PC-3 (cell line): ENCODE results near the gene APMAP. TPM values are rescaled to one million over a fixed set of nuclear protein-coding genes. Genes with fewer than 3 reads are reported as not detected.

ENCODE experiments used
- ATAC-seq: fragments of 200-7000 bp; cut with Tn5 transposase; 2 replicates; pipeline ENCODE4 v1.9.1; 2020; ENCODE audit warnings: mild to moderate bottlenecking, moderate library complexity
- BruUV-seq: library from RNA; stranded (reverse); fragments of 400-500 nt; replicated peaks from 2 replicates; lab custom pipeline; 2021; lab: Mats Ljungman, UMichigan
- CTCF ChIA-PET: fragments of 300-600 bp; sonication (Branson Sonifier 250); formaldehyde crosslinking; loops from one replicate; lab custom pipeline; 2022; ENCODE audit warnings: antibody characterized with exemption; lab: Charles Lee
- POLR2A ChIA-PET: fragments of 300-600 bp; sonication (Branson Sonifier 250); formaldehyde crosslinking; loops from one replicate; lab custom pipeline; 2022; ENCODE audit warnings: antibody characterized with exemption; ENCODE audit not compliant: unreplicated experiment; lab: Charles Lee
- DNase-seq: peaks from one replicate; pipeline ENCODE4 v3.0.0-alpha.2; 2015
- H2AFZ ChIP-seq: fragments of 300-600 bp; sonication (generic); 2 replicates; pipeline ENCODE4 v1.6.0; 2016; ENCODE audit warnings: antibody characterized with exemption, low read length
- H3F3A ChIP-seq: fragments of 300-600 bp; sonication (generic); one replicate; pipeline ENCODE4 v1.6.0; 2017; ENCODE audit warnings: antibody characterized with exemption, low read length, control low read depth, mild to moderate bottlenecking; ENCODE audit not compliant: unreplicated experiment
- H3K27ac ChIP-seq: fragments of 300-600 bp; sonication (generic); 2 replicates; pipeline ENCODE4 v1.5.1; 2016; ENCODE audit warnings: mild to moderate bottlenecking, low read length
- H3K27me3 ChIP-seq: fragments of 300-600 bp; sonication (generic); 2 replicates; pipeline ENCODE4 v1.6.1; 2016; ENCODE audit warnings: low read length, mixed read lengths
- H3K36me3 ChIP-seq: fragments of 300-600 bp; sonication (generic); 2 replicates; pipeline ENCODE4 v1.6.1; 2016; ENCODE audit warnings: low read depth, mixed run types, low read length, mixed read lengths
- H3K4me1 ChIP-seq: fragments of 300-600 bp; sonication (generic); 2 replicates; pipeline ENCODE4 v1.5.1; 2016; ENCODE audit warnings: low read length; ENCODE audit not compliant: insufficient read depth
- H3K4me2 ChIP-seq: fragments of 300-600 bp; sonication (generic); 2 replicates; pipeline ENCODE4 v1.6.0; 2016; ENCODE audit warnings: low read length
- H3K4me3 ChIP-seq: fragments of 300-600 bp; sonication (generic); 2 replicates; pipeline ENCODE4 v1.5.1; 2016; ENCODE audit warnings: mild to moderate bottlenecking, low read length, mixed read lengths
- H3K79me2 ChIP-seq: fragments of 300-600 bp; sonication (generic); 2 replicates; pipeline ENCODE4 v1.6.1; 2017; ENCODE audit warnings: low read length, mixed read lengths
- H3K9ac ChIP-seq: fragments of 300-600 bp; sonication (generic); 2 replicates; pipeline ENCODE4 v1.6.0; 2016; ENCODE audit warnings: mild to moderate bottlenecking, low read length
- H3K9me2 ChIP-seq: fragments of 300-600 bp; sonication (generic); replicated peaks from 2 replicates; pipeline ENCODE4 v1.6.1; 2016; ENCODE audit warnings: mixed run types, low read length, mixed read lengths
- H3K9me3 ChIP-seq: fragments of 300-600 bp; sonication (generic); 2 replicates; pipeline ENCODE4 v1.6.1; 2016; ENCODE audit warnings: low read length, mixed read lengths
- H4K20me1 ChIP-seq: fragments of 300-600 bp; sonication (generic); 2 replicates; pipeline ENCODE4 v1.6.1; 2016; ENCODE audit warnings: low read length, mixed read lengths
- EZH2 ChIP-seq: fragments of 300-600 bp; sonication (generic); IDR thresholded peaks from one replicate; pipeline ENCODE4 v1.6.1; 2017; ENCODE audit warnings: antibody characterized with exemption, mild to moderate bottlenecking, low read length; ENCODE audit not compliant: unreplicated experiment
- EZH2phosphoT487 ChIP-seq: fragments of 300-600 bp; sonication (generic); IDR thresholded peaks from 2 replicates; pipeline ENCODE4 v1.6.1; 2018; ENCODE audit warnings: mild to moderate bottlenecking, antibody characterized with exemption, low read length, borderline replicate concordance
- intact Hi-C: fragments of 100-400 bp; cut with micrococcal nuclease; formaldehyde crosslinking; loops from 2 replicates; pipeline ENCODE4 v1.9.0; 2023
- total RNA-seq: library from RNA; depleted of rRNA; stranded (reverse); fragments of >200 nt; gene quantifications from 2 replicates; pipeline ENCODE4 v1.2.3, GENCODE V29; 2014
- TF ChIP-seq, protein P1 (sequence below): fragments of 300-600 bp; sonication (generic); conservative IDR thresholded peaks from 2 replicates; pipeline ENCODE4 v1.5.1; 2017; ENCODE audit warnings: antibody characterized with exemption, low read depth, mild to moderate bottlenecking, low read length

Gene APMAP
- total RNA-seq, 1 experiment from 2014 or later: 134 TPM

DNA sequence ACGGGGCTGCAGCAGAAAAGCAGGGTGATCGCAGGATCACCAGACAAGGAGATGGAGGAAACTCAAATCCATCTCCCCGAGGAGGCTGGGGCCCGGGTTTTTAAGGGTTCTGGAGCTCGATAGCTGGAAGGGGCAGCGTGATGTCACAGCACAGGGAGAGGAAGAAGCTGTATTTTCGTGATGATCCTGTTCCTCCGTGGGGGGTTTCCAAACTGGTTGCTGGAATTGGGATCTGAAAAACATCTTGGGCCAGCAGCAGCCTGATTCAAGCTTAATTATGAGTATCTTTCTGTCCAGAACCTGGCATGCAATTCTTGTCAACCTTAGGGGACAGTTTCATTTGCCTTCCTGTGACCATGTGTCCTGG is 39.4 kb downstream of the APMAP start:
- ATAC-seq (no peak), DNase-seq (no peak)
- no TSS peak for BruUV-seq
- H3K9ac ChIP-seq: no peak overlapping the region
- H3K27ac ChIP-seq: no peak overlapping the region
- H4K20me1 ChIP-seq: no peaks in the 10 kb centered on the region
- H3F3A ChIP-seq: no peaks in the 10 kb centered on the region
- H3K9me3 ChIP-seq: no peaks in the 10 kb centered on the region
- no peaks in the 10 kb centered on the region for H3K79me2 ChIP-seq
- H3K4me2 ChIP-seq: no peak overlapping the region
- no peaks in the 10 kb centered on the region for H3K4me1 ChIP-seq
- no peaks in the 10 kb centered on the region for H3K36me3 ChIP-seq
- H3K27me3 ChIP-seq: no peaks in the 10 kb centered on the region
- H3K4me3 ChIP-seq: no peak overlapping the region
- TF ChIP-seq EZH2phosphoT487 (no peak), EZH2 (no peak)
- TF ChIP-seq, protein P1, sequence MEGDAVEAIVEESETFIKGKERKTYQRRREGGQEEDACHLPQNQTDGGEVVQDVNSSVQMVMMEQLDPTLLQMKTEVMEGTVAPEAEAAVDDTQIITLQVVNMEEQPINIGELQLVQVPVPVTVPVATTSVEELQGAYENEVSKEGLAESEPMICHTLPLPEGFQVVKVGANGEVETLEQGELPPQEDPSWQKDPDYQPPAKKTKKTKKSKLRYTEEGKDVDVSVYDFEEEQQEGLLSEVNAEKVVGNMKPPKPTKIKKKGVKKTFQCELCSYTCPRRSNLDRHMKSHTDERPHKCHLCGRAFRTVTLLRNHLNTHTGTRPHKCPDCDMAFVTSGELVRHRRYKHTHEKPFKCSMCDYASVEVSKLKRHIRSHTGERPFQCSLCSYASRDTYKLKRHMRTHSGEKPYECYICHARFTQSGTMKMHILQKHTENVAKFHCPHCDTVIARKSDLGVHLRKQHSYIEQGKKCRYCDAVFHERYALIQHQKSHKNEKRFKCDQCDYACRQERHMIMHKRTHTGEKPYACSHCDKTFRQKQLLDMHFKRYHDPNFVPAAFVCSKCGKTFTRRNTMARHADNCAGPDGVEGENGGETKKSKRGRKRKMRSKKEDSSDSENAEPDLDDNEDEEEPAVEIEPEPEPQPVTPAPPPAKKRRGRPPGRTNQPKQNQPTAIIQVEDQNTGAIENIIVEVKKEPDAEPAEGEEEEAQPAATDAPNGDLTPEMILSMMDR: no peak
- H3K9me2 ChIP-seq: no peaks in the 10 kb centered on the region
- H2AFZ ChIP-seq: no peak overlapping the region
- POLR2A ChIA-PET: no interaction called here
- CTCF ChIA-PET: no interaction called here
- intact Hi-C loops: no loop called here

DNA sequence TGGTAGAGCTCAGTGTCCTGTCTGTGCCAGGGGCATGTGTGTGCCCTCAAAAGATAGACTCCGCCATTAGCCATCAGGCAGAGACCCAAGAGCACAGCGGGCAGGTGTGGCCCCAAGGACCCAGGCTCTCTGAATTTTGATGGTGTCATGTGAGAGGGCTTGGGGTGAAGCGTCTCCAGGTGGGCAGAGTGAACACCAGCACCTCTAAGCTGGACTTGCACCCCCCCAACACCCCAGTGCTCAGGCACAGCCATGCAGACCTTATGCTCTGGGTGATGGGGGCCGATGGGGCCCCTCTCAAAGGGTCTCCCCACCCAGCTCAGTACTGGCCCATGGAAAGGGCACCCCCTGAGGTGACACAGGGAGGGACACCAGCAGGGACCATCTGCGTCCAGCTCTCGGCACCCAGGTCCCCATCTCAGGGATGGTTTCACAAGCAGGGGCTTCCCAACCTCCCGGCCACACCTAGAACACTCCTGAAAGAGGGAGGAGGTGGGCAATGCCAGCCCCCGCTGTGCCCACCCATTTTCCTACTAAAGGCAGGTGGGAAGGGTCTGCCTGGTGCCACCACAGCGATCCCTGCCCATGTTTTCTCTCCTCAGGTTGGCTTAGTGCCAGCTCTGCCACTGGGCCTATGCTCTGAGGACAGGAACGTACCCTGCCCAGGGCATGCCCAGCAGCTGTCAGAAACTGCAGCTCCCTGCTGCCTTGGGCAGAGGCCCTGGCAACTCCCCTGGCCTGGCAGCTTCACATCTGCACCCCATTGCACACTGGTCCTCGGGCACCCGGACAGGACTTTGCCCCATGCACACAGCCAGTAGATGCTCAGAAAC is 40.0 kb downstream of the APMAP start:
- H3K27ac ChIP-seq: no peak overlapping the region
- H3K79me2 ChIP-seq: no peaks in the 10 kb centered on the region
- H3K9me2 ChIP-seq: no peaks in the 10 kb centered on the region
- no peak for ATAC-seq
- ChIA-PET CTCF (no interaction called here), POLR2A (interaction anchor here (0.6 kb wide), 1 partner anchor 41 kb away, joined by 3 read pairs; no protein-coding TSS in a partner anchor)
- H3K36me3 ChIP-seq: no peaks in the 10 kb centered on the region
- H3K4me3 ChIP-seq: no peak overlapping the region
- no peaks in the 10 kb centered on the region for H3F3A ChIP-seq
- no peak for DNase-seq
- H4K20me1 ChIP-seq: no peaks in the 10 kb centered on the region
- H3K4me2 ChIP-seq: no peak overlapping the region
- BruUV-seq: no TSS peak
- TF ChIP-seq, protein P1: no peak
- TF ChIP-seq EZH2phosphoT487: no peak
- no peak for TF ChIP-seq EZH2
- no peak overlapping the region for H3K9ac ChIP-seq
- intact Hi-C loops: no loop called here
- H3K4me1 ChIP-seq: no peaks in the 10 kb centered on the region
- no peaks in the 10 kb centered on the region for H3K27me3 ChIP-seq
- H3K9me3 ChIP-seq: no peaks in the 10 kb centered on the region
- H2AFZ ChIP-seq: no peak overlapping the region

DNA sequence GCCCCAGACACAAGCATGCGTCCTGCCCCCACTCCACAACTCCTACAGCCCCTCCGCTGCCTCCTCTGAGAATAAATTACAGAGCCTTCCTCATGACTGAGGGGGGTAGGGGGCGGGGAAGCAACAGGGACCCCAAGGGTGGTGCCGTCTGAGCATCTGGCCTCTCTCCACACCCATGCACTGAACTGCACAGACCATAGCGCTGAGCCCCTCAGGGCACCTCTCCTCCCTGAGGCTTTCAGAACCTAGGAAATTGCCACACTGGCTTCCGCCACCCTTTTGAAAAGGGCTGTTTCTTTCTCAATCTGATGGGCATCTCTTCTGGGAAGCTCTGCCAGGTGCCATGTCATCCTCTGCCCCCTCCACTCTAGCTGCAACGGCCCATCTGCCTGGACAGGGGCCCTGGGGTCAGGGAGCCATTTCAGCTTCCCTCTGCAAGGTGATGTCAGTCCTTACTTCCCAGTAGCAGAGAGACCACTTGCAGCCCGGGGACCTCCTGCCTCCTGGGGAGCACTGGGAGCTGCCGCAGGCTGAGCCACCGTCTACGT is 40.9 kb downstream of the APMAP start:
- Histone ChIP-seq H3K4me2 (no peak overlapping the region), H3K79me2 (no peaks in the 10 kb centered on the region), H3F3A (no peaks in the 10 kb centered on the region), H2AFZ (no peak overlapping the region), H3K9me3 (no peaks in the 10 kb centered on the region), H3K36me3 (no peaks in the 10 kb centered on the region), H3K4me1 (no peaks in the 10 kb centered on the region), H3K9me2 (no peaks in the 10 kb centered on the region), H3K4me3 (no peak overlapping the region), H4K20me1 (no peaks in the 10 kb centered on the region), H3K9ac (no peak overlapping the region), H3K27ac (no peak overlapping the region), H3K27me3 (no peaks in the 10 kb centered on the region)
- ChIA-PET POLR2A (no interaction called here), CTCF (no interaction called here)
- no peak for ATAC-seq
- BruUV-seq: no TSS peak
- DNase-seq: no peak
- TF ChIP-seq EZH2phosphoT487: no peak
- no peak for TF ChIP-seq EZH2
- TF ChIP-seq, protein P1: no peak
- intact Hi-C loops: no loop called here
